B cell (primary cell): ENCODE data around the gene GATAD1.
"Not testable (repeated sequence)": the region's sequence is repeated elsewhere in the genome, so short reads cannot be mapped to it uniquely, and the experiment has no call there.

Source experiments
- CTCF ChIP-seq: fragments of 200-600 bp; IDR thresholded peaks from one replicate; pipeline ENCODE4 v1.8.0; 2022; ENCODE audit warnings: antibody characterized with exemption, mild to moderate bottlenecking
- EZH2 ChIP-seq: IDR thresholded peaks from 2 replicates; pipeline ENCODE4 v1.6.1; 2012; ENCODE audit warnings: borderline replicate concordance, low read depth, mild to moderate bottlenecking, moderate library complexity, low read length; ENCODE audit not compliant: insufficient read depth, poor library complexity, severe bottlenecking

GRCh38 chr7:92468589-92468988, 21.3 kb downstream of the GATAD1 start:
- not testable (repeated sequence) for TF ChIP-seq CTCF, EZH2
